Measurements from ENCODE around the gene FRZB.

Gene FRZB

DNA sequence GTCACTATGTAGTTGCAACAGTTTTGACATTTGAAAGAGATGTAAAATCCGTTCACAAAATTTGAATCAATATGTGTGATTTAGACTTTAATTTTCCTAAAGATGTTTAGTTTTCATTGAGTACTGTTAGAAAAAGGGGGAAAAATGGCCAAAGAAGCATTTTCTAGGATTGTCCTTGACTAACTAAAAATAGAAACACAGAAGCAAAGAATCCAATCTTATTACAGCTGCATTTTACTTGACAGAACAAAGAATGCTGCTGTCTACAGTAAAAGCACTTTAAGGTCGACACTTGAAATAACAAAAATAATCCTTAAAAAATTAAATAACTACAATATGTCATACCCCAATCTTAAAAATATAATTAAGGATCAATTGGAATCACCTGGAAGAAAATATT lies 48.9 kb downstream of the FRZB start:
- TF ChIP-seq, protein P1, sequence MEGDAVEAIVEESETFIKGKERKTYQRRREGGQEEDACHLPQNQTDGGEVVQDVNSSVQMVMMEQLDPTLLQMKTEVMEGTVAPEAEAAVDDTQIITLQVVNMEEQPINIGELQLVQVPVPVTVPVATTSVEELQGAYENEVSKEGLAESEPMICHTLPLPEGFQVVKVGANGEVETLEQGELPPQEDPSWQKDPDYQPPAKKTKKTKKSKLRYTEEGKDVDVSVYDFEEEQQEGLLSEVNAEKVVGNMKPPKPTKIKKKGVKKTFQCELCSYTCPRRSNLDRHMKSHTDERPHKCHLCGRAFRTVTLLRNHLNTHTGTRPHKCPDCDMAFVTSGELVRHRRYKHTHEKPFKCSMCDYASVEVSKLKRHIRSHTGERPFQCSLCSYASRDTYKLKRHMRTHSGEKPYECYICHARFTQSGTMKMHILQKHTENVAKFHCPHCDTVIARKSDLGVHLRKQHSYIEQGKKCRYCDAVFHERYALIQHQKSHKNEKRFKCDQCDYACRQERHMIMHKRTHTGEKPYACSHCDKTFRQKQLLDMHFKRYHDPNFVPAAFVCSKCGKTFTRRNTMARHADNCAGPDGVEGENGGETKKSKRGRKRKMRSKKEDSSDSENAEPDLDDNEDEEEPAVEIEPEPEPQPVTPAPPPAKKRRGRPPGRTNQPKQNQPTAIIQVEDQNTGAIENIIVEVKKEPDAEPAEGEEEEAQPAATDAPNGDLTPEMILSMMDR (IDR thresholded peaks at IDR 0.05; ENCODE audit: low read depth, low read length): no peak
- H3K4me3 ChIP-seq (ENCODE audit: low read depth, low read length): no peak overlapping the region

DNA sequence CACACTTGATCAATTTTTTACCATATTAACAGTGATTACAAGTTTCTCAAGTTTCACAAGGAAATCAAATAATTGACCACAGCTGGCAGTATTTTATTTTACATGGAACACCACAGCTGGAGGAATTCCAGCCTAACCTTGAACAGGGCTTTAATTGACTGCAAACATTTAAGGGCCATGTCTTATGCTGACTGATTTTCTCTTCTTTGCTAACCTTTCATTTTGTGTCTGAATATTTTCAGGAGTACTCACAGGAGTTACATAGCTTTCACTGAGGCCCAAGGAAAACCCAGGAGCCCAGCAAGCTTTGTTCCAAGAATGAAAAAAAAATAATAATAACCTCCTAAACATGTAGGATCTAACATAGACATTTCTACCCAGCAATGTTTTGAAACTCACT lies 49.6 kb downstream of the FRZB start:
- TF ChIP-seq, protein P1 (IDR thresholded peaks at IDR 0.05; ENCODE audit: low read depth, low read length): no peak
- no peak overlapping the region for H3K4me3 ChIP-seq (ENCODE audit: low read depth, low read length)

DNA sequence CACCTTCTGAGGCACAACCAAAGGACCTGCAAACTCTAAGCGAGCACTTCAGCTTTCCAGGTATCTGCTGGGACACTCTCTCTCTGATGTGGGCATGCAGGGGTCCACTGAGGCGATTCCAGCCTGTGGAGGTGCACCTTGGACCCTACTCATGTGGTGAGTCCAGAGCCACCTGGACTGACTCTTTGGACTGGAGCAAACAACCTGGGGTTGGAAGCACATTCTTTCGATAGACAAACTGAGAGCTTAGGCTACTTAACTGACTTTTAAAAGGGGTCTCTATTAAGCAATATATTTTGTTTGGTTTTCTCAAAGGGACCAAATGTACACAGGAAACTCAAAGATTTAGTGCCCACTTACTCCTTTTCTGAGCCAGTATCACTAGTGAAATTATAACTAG lies 51.6 kb downstream of the FRZB start:
- H3K4me3 ChIP-seq (ENCODE audit: low read depth, low read length): no peak overlapping the region
- TF ChIP-seq, protein P1 (IDR thresholded peaks at IDR 0.05; ENCODE audit: low read depth, low read length): no peak

DNA sequence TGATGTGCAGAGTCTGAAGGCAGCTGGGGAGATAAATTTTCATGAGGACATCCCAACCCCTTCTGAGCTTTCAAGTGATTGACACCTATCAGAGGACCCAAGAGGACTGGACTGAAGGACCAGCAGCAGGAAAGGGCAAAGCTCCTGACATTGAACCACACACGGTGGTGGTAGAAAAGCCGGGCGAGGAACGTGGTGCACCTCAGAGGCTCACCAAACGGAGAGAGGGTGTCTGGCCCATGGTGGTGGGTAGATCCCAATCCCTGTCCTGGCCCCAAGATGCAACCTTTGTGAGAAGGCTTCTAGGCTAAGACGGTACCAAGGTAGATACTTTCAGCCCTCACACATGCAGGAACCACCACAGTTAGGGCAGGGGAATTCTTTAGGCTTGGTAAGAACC lies 52.1 kb downstream of the FRZB start:
- H3K4me3 ChIP-seq (ENCODE audit: low read depth, low read length): no peak overlapping the region

DNA sequence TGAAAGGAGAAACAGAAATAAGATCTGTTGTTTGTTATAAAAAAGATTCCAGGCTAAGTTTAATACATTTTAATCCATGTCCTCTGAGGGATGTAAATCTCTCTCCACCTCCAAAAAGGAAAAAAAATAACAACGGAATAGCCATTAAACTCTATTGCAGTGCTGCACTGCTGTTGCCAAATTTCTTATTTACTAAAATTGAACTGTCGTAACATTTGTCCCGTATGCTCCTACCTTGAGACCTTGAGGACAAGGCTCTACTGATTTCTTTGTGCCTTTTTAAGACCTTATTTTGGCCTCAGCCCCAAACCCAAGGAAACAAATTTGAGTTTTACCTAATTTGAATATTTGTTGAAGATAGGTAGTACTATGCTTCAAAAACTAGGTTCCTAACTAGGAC lies 56.4 kb downstream of the FRZB start:
- H3K4me3 ChIP-seq (ENCODE audit: low read depth, low read length): no peak overlapping the region
- TF ChIP-seq, protein P1 (IDR thresholded peaks at IDR 0.05; ENCODE audit: low read depth, low read length): no peak

More for the DNA sequence above, 52.1 kb downstream of the FRZB start:
- TF ChIP-seq, protein P1 (IDR thresholded peaks at IDR 0.05; ENCODE audit: low read depth, low read length): no peak

DNA sequence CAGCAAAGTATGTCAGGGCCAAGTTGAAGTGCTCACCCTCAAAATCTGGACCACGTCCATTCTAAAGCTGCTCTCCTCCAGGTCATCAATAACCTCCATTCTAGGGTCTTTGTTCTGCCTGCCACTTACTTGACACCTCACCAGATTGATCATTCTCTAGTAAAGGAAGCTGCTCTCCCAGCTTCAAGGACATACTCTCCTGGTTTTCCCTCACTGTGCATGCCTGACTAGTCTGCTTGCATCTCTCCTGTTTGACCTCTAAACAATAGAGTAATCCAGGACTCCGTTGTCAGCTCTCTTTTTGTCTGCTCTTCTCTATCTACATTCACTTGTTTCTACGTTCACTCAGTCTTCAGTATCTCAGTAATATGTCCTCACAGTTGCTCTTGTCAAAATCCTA lies 59.1 kb downstream of the FRZB start:
- TF ChIP-seq, protein P1 (IDR thresholded peaks at IDR 0.05; ENCODE audit: low read depth, low read length): no peak
- no peak overlapping the region for H3K4me3 ChIP-seq (ENCODE audit: low read depth, low read length)

DNA sequence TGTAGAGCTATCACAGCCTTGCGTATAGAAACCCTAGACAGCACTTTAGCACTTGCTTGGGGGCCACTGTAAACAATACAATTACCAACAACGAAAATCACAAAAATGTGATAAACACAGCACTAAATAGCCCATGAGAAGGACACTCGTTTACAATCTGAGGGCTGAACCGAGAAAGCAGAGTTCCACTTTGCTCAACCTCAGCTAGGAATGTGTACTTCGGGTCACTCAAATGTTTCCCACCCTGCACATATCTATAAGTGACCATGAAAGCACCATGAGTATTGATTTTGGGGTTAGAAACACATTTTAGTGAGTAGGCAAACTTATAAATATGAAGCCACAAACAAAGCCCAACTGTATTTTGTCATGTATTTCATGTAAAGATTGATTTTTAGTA lies 62.3 kb downstream of the FRZB start:
- TF ChIP-seq, protein P1 (IDR thresholded peaks at IDR 0.05; ENCODE audit: low read depth, low read length): no peak

More for the DNA sequence above, 62.3 kb downstream of the FRZB start:
- no peak overlapping the region for H3K4me3 ChIP-seq (ENCODE audit: low read depth, low read length)

Measured in WI38 (cell line).